ENCODE measurements around the gene RNU6-7.

RNU6-7 gene

GRCh38 chr14:32201816-32202490 lies at the start of gene RNU6-7:
Gene RNU6-7, plus strand, starts transcription at chr14:32202045.
- no peak for DNase-seq (ENCODE audit: low read depth)

DNA sequence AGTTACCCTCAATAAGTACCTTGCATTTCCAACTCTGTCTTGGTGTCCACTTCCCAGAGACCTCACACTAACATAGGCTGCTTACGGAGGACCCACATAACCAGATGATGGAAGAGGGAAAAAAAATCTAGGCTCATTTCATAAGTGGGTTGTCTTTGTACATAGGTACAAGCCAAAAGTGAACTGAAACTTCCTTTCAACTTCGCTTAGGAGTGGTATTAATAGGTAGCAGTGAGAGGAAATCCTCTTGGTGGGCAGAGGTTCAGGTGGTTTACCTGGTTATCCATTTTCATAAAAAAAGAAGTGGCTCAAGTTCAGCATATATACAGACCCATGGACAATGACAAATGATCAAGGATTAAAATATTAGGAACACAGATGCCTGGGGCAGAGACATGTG lies 35.8 kb upstream of the RNU6-7 start:
- no peak for DNase-seq (ENCODE audit: low read depth)

- no peak for DNase-seq (ENCODE audit: low read depth)
These were observed 34.9 kb upstream of the RNU6-7 start for GRCh38 chr14:32166924-32167323.

DNA sequence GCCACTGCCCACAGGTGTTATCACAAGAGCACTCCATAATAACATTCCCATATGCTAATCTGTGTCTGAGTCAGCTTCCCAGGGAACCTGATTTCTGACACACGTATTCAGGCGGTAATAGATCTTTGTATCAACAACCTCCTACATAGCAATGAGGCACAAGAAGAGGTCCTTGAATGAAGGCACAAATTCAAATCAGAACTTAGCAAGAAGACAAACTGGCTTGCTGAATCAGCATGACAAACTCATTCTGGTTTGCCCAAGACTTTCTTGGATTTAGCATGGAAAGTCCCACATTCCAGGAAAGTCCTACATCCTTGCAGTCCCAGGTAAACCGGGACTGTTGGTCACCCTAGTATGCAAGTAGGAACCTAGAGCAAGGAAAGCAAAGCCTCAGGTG lies 33.9 kb upstream of the RNU6-7 start:
- DNase-seq (ENCODE audit: low read depth): no peak

GRCh38 chr14:32169191-32169590 lies 32.7 kb upstream of the RNU6-7 start:
- DNase-seq (ENCODE audit: low read depth): no peak

- no peak for DNase-seq (ENCODE audit: low read depth)
These were observed 30.4 kb upstream of the RNU6-7 start for GRCh38 chr14:32171469-32171868.

DNA sequence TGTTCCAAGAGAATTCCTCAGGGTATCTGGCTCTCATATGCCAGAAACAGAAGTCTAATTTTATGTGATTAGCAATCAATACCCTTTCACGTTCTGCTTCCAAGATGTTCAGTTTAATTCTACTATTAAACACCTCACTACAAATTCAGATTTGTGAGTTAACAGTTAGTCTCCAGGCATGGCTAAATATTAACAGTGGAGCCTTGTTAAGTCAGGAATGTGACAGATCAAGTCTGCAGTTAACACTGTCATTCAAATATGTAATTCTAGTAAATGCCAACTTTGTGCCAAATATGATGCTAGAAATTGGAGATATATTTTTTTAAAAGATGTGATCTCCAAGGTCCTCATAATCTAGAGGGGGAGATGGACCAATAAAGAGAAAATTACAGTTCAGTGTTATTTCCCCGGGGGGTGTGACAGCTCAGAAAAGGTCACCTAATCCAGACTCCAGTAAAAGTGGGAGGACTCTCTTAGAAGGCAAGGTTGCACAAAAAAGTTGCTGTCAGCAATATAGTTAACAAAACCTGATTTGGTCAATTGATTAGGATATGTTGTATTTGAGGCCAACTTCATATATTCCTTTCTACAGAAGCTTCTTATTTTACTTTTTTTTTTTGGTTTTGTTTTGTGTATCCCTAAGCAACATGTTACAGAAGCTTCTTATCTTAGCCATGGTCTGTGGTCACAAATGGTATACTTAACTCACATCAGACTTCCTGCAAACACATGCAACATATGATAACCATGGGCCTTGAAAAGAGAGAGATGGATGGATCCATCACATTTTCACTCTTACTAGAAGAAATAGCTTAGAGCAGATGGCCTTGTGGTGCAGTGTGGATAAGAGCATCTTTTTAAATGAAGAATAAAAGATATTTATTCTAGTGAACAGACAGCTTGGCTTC lies 18.4 kb upstream of the RNU6-7 start:
- no peak for DNase-seq (ENCODE audit: low read depth)

GRCh38 chr14:32185097-32185496 lies 16.7 kb upstream of the RNU6-7 start:
- DNase-seq (ENCODE audit: low read depth): no peak

GRCh38 chr14:32186248-32186647 lies 15.6 kb upstream of the RNU6-7 start:
- no peak for DNase-seq (ENCODE audit: low read depth)

DNA sequence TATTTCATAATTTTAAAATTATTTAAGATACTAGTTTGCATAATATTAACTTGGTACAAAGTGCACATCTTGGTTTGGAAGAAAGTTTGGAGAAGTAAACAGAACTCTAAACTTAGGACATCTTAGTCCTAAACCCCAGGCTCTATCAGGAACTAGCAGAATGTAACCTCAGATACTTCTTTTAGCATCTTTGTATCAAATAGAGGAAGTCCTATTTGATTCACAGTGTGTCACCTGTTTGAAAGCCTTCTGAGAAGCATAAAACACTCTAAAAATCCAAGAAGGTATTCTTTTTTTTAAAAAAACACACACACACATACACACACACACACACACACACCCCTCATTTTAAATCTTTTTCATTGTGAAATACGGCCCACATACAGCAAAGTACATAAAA lies 12.0 kb upstream of the RNU6-7 start:
- DNase-seq (ENCODE audit: low read depth): no peak

- DNase-seq (ENCODE audit: low read depth): no peak
These were observed 11.2 kb upstream of the RNU6-7 start for GRCh38 chr14:32190673-32191072.

- no peak for DNase-seq (ENCODE audit: low read depth)
These were observed 9.0 kb upstream of the RNU6-7 start for GRCh38 chr14:32192712-32193373.

DNA sequence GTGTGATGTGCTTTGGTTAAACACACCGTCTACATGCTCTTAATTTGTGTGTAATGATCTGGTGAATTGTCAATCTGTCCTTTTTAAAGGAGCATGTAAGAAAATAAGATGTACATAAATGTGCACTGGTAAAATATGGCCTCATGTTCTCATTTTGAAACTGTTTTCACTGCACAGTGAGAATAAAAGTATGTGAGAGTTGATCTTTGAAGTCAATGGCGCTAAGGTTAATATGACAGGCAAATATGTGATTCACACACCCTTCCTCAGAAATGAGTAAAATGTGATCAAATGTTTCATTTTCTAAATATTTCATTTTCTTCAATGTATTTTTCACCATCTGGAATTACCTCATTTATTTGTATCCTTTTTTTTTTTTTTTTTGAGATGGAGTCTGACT lies 8.3 kb upstream of the RNU6-7 start:
- DNase-seq (ENCODE audit: low read depth): no peak

- no peak for DNase-seq (ENCODE audit: low read depth)
These were observed 6.2 kb upstream of the RNU6-7 start for GRCh38 chr14:32195636-32196035.

DNA sequence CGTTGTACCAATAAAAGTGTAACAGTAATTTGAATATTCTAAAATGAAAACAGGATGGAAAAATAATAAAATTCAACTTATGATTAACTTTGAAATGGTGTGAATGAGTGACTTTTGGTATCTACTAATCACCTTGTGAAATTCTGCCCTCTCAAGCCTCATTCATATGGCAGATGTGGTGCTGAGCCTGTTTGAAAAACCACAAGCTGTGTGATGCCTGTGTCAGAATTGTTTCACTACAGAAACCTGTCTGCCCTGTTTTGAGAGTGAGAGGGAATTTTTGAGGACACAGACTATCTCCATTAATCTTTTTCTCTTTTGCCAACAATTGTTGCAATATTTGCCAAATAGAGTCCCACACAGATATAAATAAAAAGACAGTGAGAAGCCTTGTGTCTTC lies 3.9 kb upstream of the RNU6-7 start:
- no peak for DNase-seq (ENCODE audit: low read depth)

DNA sequence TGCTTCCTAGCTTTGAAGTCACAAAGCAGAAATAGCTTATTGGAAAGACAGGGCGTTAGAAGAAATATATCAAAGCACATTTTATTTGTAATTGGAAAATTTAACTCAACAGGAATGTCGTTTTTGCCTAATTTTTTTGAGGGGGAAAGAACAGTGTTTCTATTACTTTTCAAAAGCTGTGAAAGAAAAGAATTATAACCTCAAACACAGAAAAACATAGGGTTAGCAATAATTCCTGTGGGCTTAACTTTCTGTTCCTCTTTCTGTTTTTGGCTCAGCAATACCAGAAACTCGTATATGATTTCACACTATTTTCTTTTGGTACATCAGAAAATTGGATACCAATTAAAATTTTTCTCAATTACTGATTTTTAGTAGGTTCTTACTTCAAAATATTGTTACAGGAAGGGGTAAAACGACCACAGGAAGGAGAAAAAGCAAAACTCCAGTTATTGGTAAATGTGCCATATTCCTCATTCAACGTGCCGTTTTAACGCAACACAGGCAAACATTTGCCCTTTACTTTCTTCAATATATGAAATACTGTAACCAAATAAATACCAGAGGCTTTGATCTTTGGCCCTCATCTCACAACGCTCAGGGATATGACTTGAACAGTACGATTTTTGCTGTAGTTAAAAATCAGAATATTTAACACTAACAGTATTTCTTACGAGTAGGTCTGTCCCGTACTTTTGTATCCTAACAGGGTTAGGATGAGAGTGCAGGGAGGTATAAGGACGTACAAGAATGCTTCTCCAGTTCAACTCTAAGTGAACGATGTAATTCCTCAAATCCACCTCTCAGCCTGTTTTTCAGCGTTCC lies 1.3 kb upstream of the RNU6-7 start:
- DNase-seq (ENCODE audit: low read depth): no peak

- DNase-seq (ENCODE audit: low read depth): peak; percentile 11
These were observed 541 bp upstream of the RNU6-7 start for GRCh38 chr14:32201193-32201815.

GRCh38 chr14:32202491-32202997 lies 699 bp downstream of the RNU6-7 start:
- DNase-seq (ENCODE audit: low read depth): no peak

DNA sequence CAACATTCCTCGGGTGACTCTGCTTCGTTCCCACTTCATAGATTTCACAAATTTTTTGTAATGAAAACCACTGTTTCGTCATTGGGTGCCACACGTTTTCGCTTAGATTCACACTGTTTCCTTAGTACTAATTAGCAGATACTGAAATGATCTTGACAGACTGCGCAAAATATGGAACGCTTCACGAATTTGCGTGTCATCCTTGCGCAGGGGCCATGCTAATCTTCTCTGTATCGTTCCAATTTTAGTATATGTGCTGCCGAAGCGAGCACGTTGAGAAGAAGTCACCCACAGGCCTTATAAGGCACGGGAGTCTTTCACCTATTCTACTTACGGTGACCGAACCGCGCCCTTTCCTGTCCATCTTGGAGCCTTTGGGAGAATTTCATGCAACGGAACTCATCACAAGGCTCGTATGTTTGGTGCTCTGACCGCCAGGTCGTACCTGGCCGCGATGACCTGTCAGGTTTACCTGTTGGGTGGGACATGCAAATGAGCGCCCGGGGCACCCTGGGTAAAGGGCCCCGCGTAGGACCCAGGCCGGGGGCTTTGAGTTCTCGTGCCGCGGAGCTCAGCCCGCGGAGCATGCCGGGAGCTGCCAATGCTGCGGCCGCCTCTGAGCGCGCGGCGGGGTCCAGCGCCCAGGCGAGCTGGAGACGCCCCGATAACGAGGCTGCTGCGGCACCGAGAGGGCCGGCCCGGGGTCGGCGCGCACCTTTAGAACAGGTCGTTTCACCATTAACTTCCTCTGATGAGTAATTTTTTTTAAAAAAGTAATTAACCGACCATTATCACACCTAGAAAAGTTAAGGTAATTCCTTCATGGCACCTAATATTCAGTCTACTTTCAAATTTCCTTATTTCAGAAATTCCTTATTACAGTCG lies 1.4 kb downstream of the RNU6-7 start, which contains the start of gene RNU6-8:
Gene RNU6-8 (minus strand): TSS at position 272 of the 885 bp plus-strand sequence.
- DNase-seq (ENCODE audit: low read depth): peak; percentile 28

GRCh38 chr14:32203928-32204357 lies 2.1 kb downstream of the RNU6-7 start:
- DNase-seq (ENCODE audit: low read depth): no peak

Measured in stromal cell of bone marrow (primary cell).